Astrocyte (in vitro differentiated cells and primary cell): Measurements from ENCODE around the gene MMP10. TPM values are rescaled to one million over a fixed set of nuclear protein-coding genes. Genes with fewer than 3 reads are reported as not detected.

Experiments used
- DNase-seq: peaks from one replicate; pipeline ENCODE4 v3.0.0-alpha.2; 2010; ENCODE audit warnings: low read depth
- FAIRE-seq: peaks from 2 replicates; lab custom pipeline; 2011; peaks lifted over from hg19 to GRCh38; lab: Jason Lieb, UNC
- H2AFZ ChIP-seq: 2 replicates; pipeline ENCODE4 v1.6.0; 2012; ENCODE audit warnings: low read depth, low read length, inconsistent platforms
- H3K27ac ChIP-seq: 2 replicates; pipeline ENCODE4 v1.5.1; 2011; ENCODE audit warnings: low read depth, low read length, inconsistent platforms
- H3K27me3 ChIP-seq: 2 replicates; pipeline ENCODE4 v1.6.0; 2011; ENCODE audit warnings: low read length, inconsistent platforms; ENCODE audit not compliant: insufficient read depth
- H3K36me3 ChIP-seq: 2 replicates; pipeline ENCODE4 v1.5.1; 2011; ENCODE audit warnings: low read length, inconsistent platforms; ENCODE audit not compliant: insufficient read depth
- H3K4me1 ChIP-seq: 2 replicates; pipeline ENCODE4 v1.5.1; 2011; ENCODE audit warnings: low read length, inconsistent platforms; ENCODE audit not compliant: insufficient read depth
- H3K4me2 ChIP-seq: 2 replicates; pipeline ENCODE4 v1.6.0; 2012; ENCODE audit warnings: low read length, inconsistent platforms
- H3K4me3 ChIP-seq: 2 replicates; pipeline ENCODE4 v1.5.1; 2011; ENCODE audit warnings: low read depth, mild to moderate bottlenecking, low read length, inconsistent platforms; ENCODE audit not compliant: insufficient read depth
- H3K79me2 ChIP-seq: 2 replicates; pipeline ENCODE4 v1.6.0; 2012; ENCODE audit warnings: mild to moderate bottlenecking, low read length, inconsistent platforms; ENCODE audit not compliant: insufficient read depth
- H3K9ac ChIP-seq: 2 replicates; pipeline ENCODE4 v1.6.0; 2012; ENCODE audit warnings: mild to moderate bottlenecking, low read length, inconsistent platforms
- H3K9me3 ChIP-seq: 2 replicates; pipeline ENCODE4 v1.5.1; 2012; ENCODE audit warnings: low read depth, mild to moderate bottlenecking, low read length, inconsistent platforms; ENCODE audit not compliant: insufficient read depth
- H4K20me1 ChIP-seq: 2 replicates; pipeline ENCODE4 v1.6.0; 2012; ENCODE audit warnings: low read length, inconsistent platforms; ENCODE audit not compliant: insufficient read depth
- H3K27ac Mint-ChIP-seq: one replicate; pipeline ENCODE4 v1.8.0; 2021; ENCODE audit warnings: mild to moderate bottlenecking, mixed read lengths; ENCODE audit not compliant: unreplicated experiment
- H3K27me3 Mint-ChIP-seq: one replicate; pipeline ENCODE4 v1.8.0; 2021; ENCODE audit warnings: low read depth, mixed read lengths; ENCODE audit not compliant: unreplicated experiment
- H3K36me3 Mint-ChIP-seq: one replicate; pipeline ENCODE4 v1.8.0; 2021; ENCODE audit warnings: low read depth, mixed read lengths; ENCODE audit not compliant: unreplicated experiment
- H3K4me1 Mint-ChIP-seq: one replicate; pipeline ENCODE4 v1.8.0; 2021; ENCODE audit warnings: low read depth, mixed read lengths; ENCODE audit not compliant: unreplicated experiment
- H3K4me3 Mint-ChIP-seq: one replicate; pipeline ENCODE4 v1.8.0; 2021; ENCODE audit warnings: mild to moderate bottlenecking, moderate library complexity, mixed read lengths; ENCODE audit not compliant: unreplicated experiment
- H3K9me3 Mint-ChIP-seq: one replicate; pipeline ENCODE4 v1.8.0; 2021; ENCODE audit warnings: mild to moderate bottlenecking, mixed read lengths; ENCODE audit not compliant: unreplicated experiment
- CTCF ChIP-seq: IDR thresholded peaks from 2 replicates; pipeline ENCODE4 v1.5.1; 2011; ENCODE audit warnings: low read depth, mild to moderate bottlenecking, inconsistent platforms, low read length, moderate library complexity; ENCODE audit not compliant: insufficient read depth
- EZH2 ChIP-seq: IDR thresholded peaks from 2 replicates; pipeline ENCODE4 v1.6.1; 2012; ENCODE audit warnings: mild to moderate bottlenecking, low read length, inconsistent platforms; ENCODE audit not compliant: insufficient read depth
- total RNA-seq: library from RNA; stranded (reverse); gene quantifications from 2 replicates; pipeline ENCODE4 v1.2.1, GENCODE V29; 2021

The MMP10 gene
- total RNA-seq, 1 donor from 2014 or later: 1.1 TPM

GRCh38 chr11:102791271-102792036 lies 11.0 kb upstream of the MMP10 start:
- Mint-ChIP-seq H3K27ac (no peak overlapping the region), H3K36me3 (no peaks in the 10 kb centered on the region), H3K9me3 (no peaks in the 10 kb centered on the region), H3K4me3 (no peak overlapping the region), H3K27me3 (no peaks in the 10 kb centered on the region), H3K4me1 (peaks cover 10% of the 10 kb centered on the region)
- Histone ChIP-seq H3K27me3 (no peaks in the 10 kb centered on the region), H3K9ac (no peak overlapping the region), H3K4me3 (no peak overlapping the region), H3K27ac (no peak overlapping the region), H3K9me3 (no peaks in the 10 kb centered on the region), H3K36me3 (no peaks in the 10 kb centered on the region), H2AFZ (no peak overlapping the region), H3K4me1 (no peaks in the 10 kb centered on the region), H3K79me2 (no peaks in the 10 kb centered on the region), H4K20me1 (no peaks in the 10 kb centered on the region), H3K4me2 (no peak overlapping the region)
- FAIRE-seq (no peak), DNase-seq (peak; percentile 47)
- TF ChIP-seq EZH2 (no peak), CTCF (no peak)

DNA sequence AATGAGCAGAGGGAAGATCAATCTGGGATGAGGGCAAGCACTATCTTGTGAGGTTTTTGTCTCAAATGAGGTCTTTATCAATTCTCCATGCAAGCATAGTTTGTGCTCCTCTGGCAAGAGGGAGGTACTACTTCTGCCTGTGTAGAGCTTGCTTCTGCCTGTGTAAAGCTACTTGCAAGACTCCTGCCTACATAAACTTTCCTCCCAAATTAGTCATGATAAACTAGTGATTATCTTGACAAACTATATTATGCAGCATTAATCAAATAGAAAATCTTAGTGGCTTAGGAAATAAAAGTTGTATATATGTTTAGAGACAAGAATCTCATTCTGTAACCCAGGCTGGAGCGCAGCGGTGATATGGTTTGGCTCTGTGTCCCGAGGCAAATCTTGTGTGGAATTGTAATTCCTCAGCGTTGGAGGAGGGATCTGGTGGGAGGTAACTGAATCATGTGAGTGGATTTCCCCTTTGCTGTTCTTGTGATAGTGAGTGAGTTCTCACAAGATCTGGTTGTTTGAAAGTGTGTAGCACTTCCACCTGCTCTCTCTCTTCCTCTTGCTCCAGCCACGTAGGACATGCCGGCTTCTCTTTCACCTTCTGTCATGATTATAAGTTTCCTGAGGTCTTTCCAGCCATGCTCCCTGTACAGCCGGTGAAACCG lies 8.0 kb upstream of the MMP10 start:
- TF ChIP-seq EZH2 (no peak), CTCF (no peak)
- no peak for DNase-seq
- H3K9me3 ChIP-seq: no peaks in the 10 kb centered on the region

GRCh38 chr11:102784380-102784779 lies 4.0 kb upstream of the MMP10 start:
- H3K27me3 Mint-ChIP-seq: no peaks in the 10 kb centered on the region

More for the DNA sequence above, 8.0 kb upstream of the MMP10 start:
- no peaks in the 10 kb centered on the region for H4K20me1 ChIP-seq
- Mint-ChIP-seq H3K4me1 (peaks cover 10% of the 10 kb centered on the region), H3K36me3 (no peaks in the 10 kb centered on the region), H3K27me3 (no peaks in the 10 kb centered on the region), H3K27ac (no peak overlapping the region), H3K9me3 (no peaks in the 10 kb centered on the region), H3K4me3 (no peak overlapping the region)
- no peak overlapping the region for H2AFZ ChIP-seq
- no peak overlapping the region for H3K9ac ChIP-seq
- no peaks in the 10 kb centered on the region for H3K4me1 ChIP-seq
- no peak overlapping the region for H3K4me2 ChIP-seq
- FAIRE-seq: no peak
- no peak overlapping the region for H3K27ac ChIP-seq
- no peaks in the 10 kb centered on the region for H3K36me3 ChIP-seq
- no peaks in the 10 kb centered on the region for H3K79me2 ChIP-seq
- no peaks in the 10 kb centered on the region for H3K27me3 ChIP-seq
- H3K4me3 ChIP-seq: no peak overlapping the region

More at GRCh38 chr11:102784380-102784779, 4.0 kb upstream of the MMP10 start:
- H3K4me3 Mint-ChIP-seq: no peak overlapping the region
- no peak overlapping the region for H3K27ac ChIP-seq
- FAIRE-seq (no peak), DNase-seq (no peak)
- no peak overlapping the region for H3K9ac ChIP-seq
- no peaks in the 10 kb centered on the region for H3K79me2 ChIP-seq
- no peaks in the 10 kb centered on the region for H3K9me3 Mint-ChIP-seq
- H3K9me3 ChIP-seq: no peaks in the 10 kb centered on the region
- peaks cover 7% of the 10 kb centered on the region for H3K4me1 Mint-ChIP-seq
- H3K27me3 ChIP-seq: no peaks in the 10 kb centered on the region
- no peak overlapping the region for H2AFZ ChIP-seq
- H3K4me1 ChIP-seq: no peaks in the 10 kb centered on the region
- no peak for TF ChIP-seq CTCF
- TF ChIP-seq EZH2: no peak
- H3K36me3 ChIP-seq: no peaks in the 10 kb centered on the region
- no peak overlapping the region for H3K27ac Mint-ChIP-seq
- H3K36me3 Mint-ChIP-seq: no peaks in the 10 kb centered on the region
- H3K4me3 ChIP-seq: no peak overlapping the region
- no peaks in the 10 kb centered on the region for H4K20me1 ChIP-seq
- no peak overlapping the region for H3K4me2 ChIP-seq
